ENCODE measurements around the gene CPA4. TPM values are rescaled to one million over a fixed set of nuclear protein-coding genes. Genes with fewer than 3 reads are reported as not detected.

Gene CPA4
- total and polyA plus RNA-seq, 2 experiments from 2014 or later, result not detected

DNA sequence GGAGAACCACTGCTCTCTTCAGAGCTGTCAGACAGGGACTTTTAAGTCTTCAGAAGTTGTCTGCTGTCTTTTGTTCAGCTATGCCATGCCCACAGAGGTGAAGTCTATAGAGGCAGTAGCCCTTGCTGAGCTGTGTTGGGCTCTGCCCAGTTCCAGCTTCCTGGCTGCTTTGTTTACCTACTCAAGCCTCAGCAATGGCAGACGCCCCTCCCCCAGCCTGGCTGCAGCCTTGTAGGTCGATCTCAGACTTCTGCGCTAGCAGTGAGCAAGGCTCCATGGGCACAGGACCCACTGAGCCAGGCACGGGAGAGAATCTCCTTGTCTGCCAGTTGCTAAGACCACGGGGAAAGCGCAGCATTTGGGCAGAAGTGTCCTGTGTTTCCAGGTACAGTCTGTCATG lies 38.4 kb upstream of the CPA4 start:
- Histone ChIP-seq H3K4me1 (ENCODE audit: insufficient read depth) (0 out of 2 replicates have a peak, but pooled peaks cover 3% of the 10 kb centered on the region), H3K36me3 (ENCODE audit: insufficient read depth) (peaks cover 15% of the 10 kb centered on the region), H3K27me3 (ENCODE audit: insufficient read depth) (no peaks in the 10 kb centered on the region), H3K79me2 (replicated peaks; ENCODE audit: insufficient read depth) (no peaks in the 10 kb centered on the region), H3F3A (replicated peaks; ENCODE audit: low read depth) (no peaks in the 10 kb centered on the region), H3K4me2 (no peak overlapping the region), H2AFZ (peak overlapping the region; percentile 90), H3K4me3 (no peak overlapping the region), H3K9me2 (ENCODE audit: insufficient read depth) (no peaks in the 10 kb centered on the region; the same call in 1 of the 2 replicates), H4K20me1 (replicated peaks; ENCODE audit: insufficient read depth) (no peaks in the 10 kb centered on the region), H3K27ac (ENCODE audit: low read depth) (no peak overlapping the region)
- ATAC-seq (no peak), DNase-seq (ENCODE audit: low spot score) (no peak)
- Mint-ChIP-seq H3K36me3 (ENCODE audit: low read depth) (peaks cover 42% of the 10 kb centered on the region; the same call in 2 of the 3 replicates), H3K27ac (no peak overlapping the region; the same call in 1 of the 2 replicates), H3K9me3 (peaks cover 41% of the 10 kb centered on the region), H3K4me1 (peaks cover 9% of the 10 kb centered on the region; the same call in 2 of the 3 replicates), H3K27me3 (ENCODE audit: insufficient read depth, low read depth, poor library complexity) (peaks cover 9% of the 10 kb centered on the region), H3K4me3 (no peak overlapping the region)
- TF ChIP-seq, protein P1, sequence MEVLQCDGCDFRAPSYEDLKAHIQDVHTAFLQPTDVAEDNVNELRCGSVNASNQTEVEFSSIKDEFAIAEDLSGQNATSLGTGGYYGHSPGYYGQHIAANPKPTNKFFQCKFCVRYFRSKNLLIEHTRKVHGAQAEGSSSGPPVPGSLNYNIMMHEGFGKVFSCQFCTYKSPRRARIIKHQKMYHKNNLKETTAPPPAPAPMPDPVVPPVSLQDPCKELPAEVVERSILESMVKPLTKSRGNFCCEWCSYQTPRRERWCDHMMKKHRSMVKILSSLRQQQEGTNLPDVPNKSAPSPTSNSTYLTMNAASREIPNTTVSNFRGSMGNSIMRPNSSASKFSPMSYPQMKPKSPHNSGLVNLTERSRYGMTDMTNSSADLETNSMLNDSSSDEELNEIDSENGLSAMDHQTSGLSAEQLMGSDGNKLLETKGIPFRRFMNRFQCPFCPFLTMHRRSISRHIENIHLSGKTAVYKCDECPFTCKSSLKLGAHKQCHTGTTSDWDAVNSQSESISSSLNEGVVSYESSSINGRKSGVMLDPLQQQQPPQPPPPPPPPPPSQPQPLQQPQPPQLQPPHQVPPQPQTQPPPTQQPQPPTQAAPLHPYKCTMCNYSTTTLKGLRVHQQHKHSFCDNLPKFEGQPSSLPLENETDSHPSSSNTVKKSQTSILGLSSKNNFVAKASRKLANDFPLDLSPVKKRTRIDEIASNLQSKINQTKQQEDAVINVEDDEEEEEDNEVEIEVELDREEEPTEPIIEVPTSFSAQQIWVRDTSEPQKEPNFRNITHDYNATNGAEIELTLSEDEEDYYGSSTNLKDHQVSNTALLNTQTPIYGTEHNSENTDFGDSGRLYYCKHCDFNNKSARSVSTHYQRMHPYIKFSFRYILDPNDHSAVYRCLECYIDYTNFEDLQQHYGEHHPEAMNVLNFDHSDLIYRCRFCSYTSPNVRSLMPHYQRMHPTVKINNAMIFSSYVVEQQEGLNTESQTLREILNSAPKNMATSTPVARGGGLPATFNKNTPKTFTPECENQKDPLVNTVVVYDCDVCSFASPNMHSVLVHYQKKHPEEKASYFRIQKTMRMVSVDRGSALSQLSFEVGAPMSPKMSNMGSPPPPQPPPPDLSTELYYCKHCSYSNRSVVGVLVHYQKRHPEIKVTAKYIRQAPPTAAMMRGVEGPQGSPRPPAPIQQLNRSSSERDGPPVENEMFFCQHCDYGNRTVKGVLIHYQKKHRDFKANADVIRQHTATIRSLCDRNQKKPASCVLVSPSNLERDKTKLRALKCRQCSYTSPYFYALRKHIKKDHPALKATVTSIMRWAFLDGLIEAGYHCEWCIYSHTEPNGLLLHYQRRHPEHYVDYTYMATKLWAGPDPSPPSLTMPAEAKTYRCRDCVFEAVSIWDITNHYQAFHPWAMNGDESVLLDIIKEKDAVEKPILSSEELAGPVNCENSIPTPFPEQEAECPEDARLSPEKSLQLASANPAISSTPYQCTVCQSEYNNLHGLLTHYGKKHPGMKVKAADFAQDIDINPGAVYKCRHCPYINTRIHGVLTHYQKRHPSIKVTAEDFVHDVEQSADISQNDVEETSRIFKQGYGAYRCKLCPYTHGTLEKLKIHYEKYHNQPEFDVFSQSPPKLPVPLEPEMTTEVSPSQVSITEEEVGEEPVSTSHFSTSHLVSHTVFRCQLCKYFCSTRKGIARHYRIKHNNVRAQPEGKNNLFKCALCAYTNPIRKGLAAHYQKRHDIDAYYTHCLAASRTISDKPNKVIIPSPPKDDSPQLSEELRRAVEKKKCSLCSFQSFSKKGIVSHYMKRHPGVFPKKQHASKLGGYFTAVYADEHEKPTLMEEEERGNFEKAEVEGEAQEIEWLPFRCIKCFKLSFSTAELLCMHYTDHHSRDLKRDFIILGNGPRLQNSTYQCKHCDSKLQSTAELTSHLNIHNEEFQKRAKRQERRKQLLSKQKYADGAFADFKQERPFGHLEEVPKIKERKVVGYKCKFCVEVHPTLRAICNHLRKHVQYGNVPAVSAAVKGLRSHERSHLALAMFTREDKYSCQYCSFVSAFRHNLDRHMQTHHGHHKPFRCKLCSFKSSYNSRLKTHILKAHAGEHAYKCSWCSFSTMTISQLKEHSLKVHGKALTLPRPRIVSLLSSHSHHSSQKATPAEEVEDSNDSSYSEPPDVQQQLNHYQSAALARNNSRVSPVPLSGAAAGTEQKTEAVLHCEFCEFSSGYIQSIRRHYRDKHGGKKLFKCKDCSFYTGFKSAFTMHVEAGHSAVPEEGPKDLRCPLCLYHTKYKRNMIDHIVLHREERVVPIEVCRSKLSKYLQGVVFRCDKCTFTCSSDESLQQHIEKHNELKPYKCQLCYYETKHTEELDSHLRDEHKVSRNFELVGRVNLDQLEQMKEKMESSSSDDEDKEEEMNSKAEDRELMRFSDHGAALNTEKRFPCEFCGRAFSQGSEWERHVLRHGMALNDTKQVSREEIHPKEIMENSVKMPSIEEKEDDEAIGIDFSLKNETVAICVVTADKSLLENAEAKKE (CRISPR knock-in tag; IDR thresholded peaks at IDR 0.05), result no peak
- TF ChIP-seq NANOG (IDR thresholded peaks at IDR 0.05; ENCODE audit: borderline replicate concordance) (no peak), EZH2phosphoT487 (IDR thresholded peaks at IDR 0.05; ENCODE audit: unreplicated experiment) (no peak), EZH2 (IDR thresholded peaks at IDR 0.05; ENCODE audit: low read depth, unreplicated experiment) (no peak), POLR2AphosphoS5 (IDR thresholded peaks at IDR 0.05; ENCODE audit: low read depth) (no peak)
- TF ChIP-seq, protein P2, sequence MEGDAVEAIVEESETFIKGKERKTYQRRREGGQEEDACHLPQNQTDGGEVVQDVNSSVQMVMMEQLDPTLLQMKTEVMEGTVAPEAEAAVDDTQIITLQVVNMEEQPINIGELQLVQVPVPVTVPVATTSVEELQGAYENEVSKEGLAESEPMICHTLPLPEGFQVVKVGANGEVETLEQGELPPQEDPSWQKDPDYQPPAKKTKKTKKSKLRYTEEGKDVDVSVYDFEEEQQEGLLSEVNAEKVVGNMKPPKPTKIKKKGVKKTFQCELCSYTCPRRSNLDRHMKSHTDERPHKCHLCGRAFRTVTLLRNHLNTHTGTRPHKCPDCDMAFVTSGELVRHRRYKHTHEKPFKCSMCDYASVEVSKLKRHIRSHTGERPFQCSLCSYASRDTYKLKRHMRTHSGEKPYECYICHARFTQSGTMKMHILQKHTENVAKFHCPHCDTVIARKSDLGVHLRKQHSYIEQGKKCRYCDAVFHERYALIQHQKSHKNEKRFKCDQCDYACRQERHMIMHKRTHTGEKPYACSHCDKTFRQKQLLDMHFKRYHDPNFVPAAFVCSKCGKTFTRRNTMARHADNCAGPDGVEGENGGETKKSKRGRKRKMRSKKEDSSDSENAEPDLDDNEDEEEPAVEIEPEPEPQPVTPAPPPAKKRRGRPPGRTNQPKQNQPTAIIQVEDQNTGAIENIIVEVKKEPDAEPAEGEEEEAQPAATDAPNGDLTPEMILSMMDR (conservative IDR thresholded peaks at IDR 0.05; ENCODE audit: low read depth in 2 of 2), result no peak
- TF ChIP-seq, protein P3, sequence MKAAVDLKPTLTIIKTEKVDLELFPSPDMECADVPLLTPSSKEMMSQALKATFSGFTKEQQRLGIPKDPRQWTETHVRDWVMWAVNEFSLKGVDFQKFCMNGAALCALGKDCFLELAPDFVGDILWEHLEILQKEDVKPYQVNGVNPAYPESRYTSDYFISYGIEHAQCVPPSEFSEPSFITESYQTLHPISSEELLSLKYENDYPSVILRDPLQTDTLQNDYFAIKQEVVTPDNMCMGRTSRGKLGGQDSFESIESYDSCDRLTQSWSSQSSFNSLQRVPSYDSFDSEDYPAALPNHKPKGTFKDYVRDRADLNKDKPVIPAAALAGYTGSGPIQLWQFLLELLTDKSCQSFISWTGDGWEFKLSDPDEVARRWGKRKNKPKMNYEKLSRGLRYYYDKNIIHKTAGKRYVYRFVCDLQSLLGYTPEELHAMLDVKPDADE (IDR thresholded peaks at IDR 0.05), result no peak

All from GM23338 (cell line).